ENCODE results near the gene WSB1.
"Not testable (repeated sequence)": the region's sequence is repeated elsewhere in the genome, so short reads cannot be mapped to it uniquely, and the experiment has no call there.

The WSB1 gene

GRCh38 chr17:27246537-27246936, 47.4 kb upstream of the WSB1 start:
- Histone ChIP-seq H3K9me2 (replicated peaks; ENCODE audit: insufficient read depth, low read length) (no peaks in the 10 kb centered on the region), H4K20me1 (ENCODE audit: low read depth, low read length) (no peaks in the 10 kb centered on the region), H3F3A (ENCODE audit: insufficient read depth) (no peaks in the 10 kb centered on the region), H3K4me2 (ENCODE audit: low read depth, low read length, poor library complexity, severe bottlenecking) (no peak overlapping the region), H3K36me3 (ENCODE audit: low read length) (no peaks in the 10 kb centered on the region), H3K79me2 (ENCODE audit: insufficient read depth, low read length) (no peaks in the 10 kb centered on the region), H3K9me3 (ENCODE audit: insufficient read depth, low read length) (no peaks in the 10 kb centered on the region), H3K27me3 (ENCODE audit: low read length) (no peaks in the 10 kb centered on the region), H3K4me3 (ENCODE audit: insufficient read depth, low read length, poor library complexity, severe bottlenecking) (no peak overlapping the region), H3K9ac (ENCODE audit: low read length) (no peak overlapping the region), H3K27ac (ENCODE audit: low read depth, low read length) (no peak overlapping the region), H2AFZ (ENCODE audit: low read depth, low read length, severe bottlenecking) (no peak overlapping the region)
- TF ChIP-seq, protein P1, sequence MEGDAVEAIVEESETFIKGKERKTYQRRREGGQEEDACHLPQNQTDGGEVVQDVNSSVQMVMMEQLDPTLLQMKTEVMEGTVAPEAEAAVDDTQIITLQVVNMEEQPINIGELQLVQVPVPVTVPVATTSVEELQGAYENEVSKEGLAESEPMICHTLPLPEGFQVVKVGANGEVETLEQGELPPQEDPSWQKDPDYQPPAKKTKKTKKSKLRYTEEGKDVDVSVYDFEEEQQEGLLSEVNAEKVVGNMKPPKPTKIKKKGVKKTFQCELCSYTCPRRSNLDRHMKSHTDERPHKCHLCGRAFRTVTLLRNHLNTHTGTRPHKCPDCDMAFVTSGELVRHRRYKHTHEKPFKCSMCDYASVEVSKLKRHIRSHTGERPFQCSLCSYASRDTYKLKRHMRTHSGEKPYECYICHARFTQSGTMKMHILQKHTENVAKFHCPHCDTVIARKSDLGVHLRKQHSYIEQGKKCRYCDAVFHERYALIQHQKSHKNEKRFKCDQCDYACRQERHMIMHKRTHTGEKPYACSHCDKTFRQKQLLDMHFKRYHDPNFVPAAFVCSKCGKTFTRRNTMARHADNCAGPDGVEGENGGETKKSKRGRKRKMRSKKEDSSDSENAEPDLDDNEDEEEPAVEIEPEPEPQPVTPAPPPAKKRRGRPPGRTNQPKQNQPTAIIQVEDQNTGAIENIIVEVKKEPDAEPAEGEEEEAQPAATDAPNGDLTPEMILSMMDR (IDR thresholded peaks at IDR 0.05; ENCODE audit: insufficient read depth, low read length, poor library complexity, severe bottlenecking): no peak
- no peak for TF ChIP-seq EZH2phosphoT487 (conservative IDR thresholded peaks at IDR 0.05; ENCODE audit: low read length)

- H3K9ac ChIP-seq (ENCODE audit: low read length): no peak overlapping the region
- H4K20me1 ChIP-seq (ENCODE audit: low read depth, low read length): no peaks in the 10 kb centered on the region
- H3K9me3 ChIP-seq (ENCODE audit: insufficient read depth, low read length): no peaks in the 10 kb centered on the region
- no peak overlapping the region for H3K4me2 ChIP-seq (ENCODE audit: low read depth, low read length, poor library complexity, severe bottlenecking)
- H3K36me3 ChIP-seq (ENCODE audit: low read length): no peaks in the 10 kb centered on the region
- no peaks in the 10 kb centered on the region for H3K79me2 ChIP-seq (ENCODE audit: insufficient read depth, low read length)
- H3K27ac ChIP-seq (ENCODE audit: low read depth, low read length): no peak overlapping the region
- no peak overlapping the region for H3K4me3 ChIP-seq (ENCODE audit: insufficient read depth, low read length, poor library complexity, severe bottlenecking)
- H3K9me2 ChIP-seq (replicated peaks; ENCODE audit: insufficient read depth, low read length): no peaks in the 10 kb centered on the region
- H2AFZ ChIP-seq (ENCODE audit: low read depth, low read length, severe bottlenecking): no peak overlapping the region
- H3K27me3 ChIP-seq (ENCODE audit: low read length): no peaks in the 10 kb centered on the region
- no peaks in the 10 kb centered on the region for H3F3A ChIP-seq (ENCODE audit: insufficient read depth)
- no peak for TF ChIP-seq EZH2phosphoT487 (conservative IDR thresholded peaks at IDR 0.05; ENCODE audit: low read length)
- TF ChIP-seq, protein P1 (IDR thresholded peaks at IDR 0.05; ENCODE audit: insufficient read depth, low read length, poor library complexity, severe bottlenecking): no peak
Observed at GRCh38 chr17:27247071-27247957, 46.6 kb upstream of the WSB1 start.

DNA sequence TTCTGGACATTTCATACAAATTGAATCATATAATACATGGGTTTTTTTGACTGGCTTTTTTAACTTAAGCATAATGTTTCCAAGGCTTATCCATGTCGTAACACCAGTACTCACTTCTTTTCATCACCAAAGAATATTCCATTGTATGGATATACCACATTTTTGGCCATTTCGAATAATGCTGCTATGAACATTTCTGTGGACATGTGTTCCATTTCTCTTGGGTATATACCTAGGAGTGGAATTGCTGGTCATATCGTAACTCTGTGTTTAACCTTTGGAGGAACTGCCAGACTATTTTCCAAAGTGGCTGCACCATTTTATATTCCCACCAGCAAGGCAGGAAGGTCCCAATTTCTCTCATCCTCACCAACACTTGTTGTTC, 46.0 kb upstream of the WSB1 start:
- H4K20me1 ChIP-seq (ENCODE audit: low read depth, low read length): no peaks in the 10 kb centered on the region
- no peaks in the 10 kb centered on the region for H3F3A ChIP-seq (ENCODE audit: insufficient read depth)
- H3K9me2 ChIP-seq (replicated peaks; ENCODE audit: insufficient read depth, low read length): no peaks in the 10 kb centered on the region
- no peaks in the 10 kb centered on the region for H3K9me3 ChIP-seq (ENCODE audit: insufficient read depth, low read length)
- H3K27me3 ChIP-seq (ENCODE audit: low read length): no peaks in the 10 kb centered on the region
- no peak overlapping the region for H3K27ac ChIP-seq (ENCODE audit: low read depth, low read length)
- no peaks in the 10 kb centered on the region for H3K79me2 ChIP-seq (ENCODE audit: insufficient read depth, low read length)
- no peak overlapping the region for H2AFZ ChIP-seq (ENCODE audit: low read depth, low read length, severe bottlenecking)
- no peak overlapping the region for H3K4me2 ChIP-seq (ENCODE audit: low read depth, low read length, poor library complexity, severe bottlenecking)
- TF ChIP-seq, protein P1 (IDR thresholded peaks at IDR 0.05; ENCODE audit: insufficient read depth, low read length, poor library complexity, severe bottlenecking): no peak
- TF ChIP-seq EZH2phosphoT487 (conservative IDR thresholded peaks at IDR 0.05; ENCODE audit: low read length): no peak
- H3K9ac ChIP-seq (ENCODE audit: low read length): no peak overlapping the region
- H3K4me3 ChIP-seq (ENCODE audit: insufficient read depth, low read length, poor library complexity, severe bottlenecking): no peak overlapping the region
- H3K36me3 ChIP-seq (ENCODE audit: low read length): no peaks in the 10 kb centered on the region

- not testable (repeated sequence) for H3K27ac ChIP-seq (ENCODE audit: low read depth, low read length); H3K79me2 ChIP-seq (ENCODE audit: insufficient read depth, low read length); H3K9me3 ChIP-seq (ENCODE audit: insufficient read depth, low read length); H3K9ac ChIP-seq (ENCODE audit: low read length); H3F3A ChIP-seq (ENCODE audit: insufficient read depth); H3K36me3 ChIP-seq (ENCODE audit: low read length); H3K4me3 ChIP-seq (ENCODE audit: insufficient read depth, low read length, poor library complexity, severe bottlenecking); H3K4me2 ChIP-seq (ENCODE audit: low read depth, low read length, poor library complexity, severe bottlenecking); H3K27me3 ChIP-seq (ENCODE audit: low read length); H2AFZ ChIP-seq (ENCODE audit: low read depth, low read length, severe bottlenecking); H3K9me2 ChIP-seq (replicated peaks; ENCODE audit: insufficient read depth, low read length); H4K20me1 ChIP-seq (ENCODE audit: low read depth, low read length)
Observed at GRCh38 chr17:27250791-27251190, 43.1 kb upstream of the WSB1 start.

DNA sequence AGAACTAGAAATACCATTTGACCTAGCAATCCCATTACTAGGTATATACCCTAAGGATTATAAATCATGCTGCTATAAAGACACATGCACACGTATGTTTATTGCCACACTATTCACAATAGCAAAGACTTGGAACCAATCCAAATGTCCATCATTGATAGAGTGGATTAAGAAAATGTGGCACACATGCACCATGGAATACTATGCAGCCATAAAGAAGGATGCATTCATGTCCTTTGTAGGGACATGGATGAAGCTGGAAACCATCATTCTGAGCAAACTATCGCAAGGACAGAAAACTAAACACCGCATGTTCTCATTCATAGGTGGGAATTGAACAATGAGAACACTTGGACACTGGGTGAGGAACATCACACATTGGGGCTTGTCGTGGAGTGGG, 39.1 kb upstream of the WSB1 start:
- not testable (repeated sequence) for H3F3A ChIP-seq (ENCODE audit: insufficient read depth); H3K36me3 ChIP-seq (ENCODE audit: low read length); H3K27me3 ChIP-seq (ENCODE audit: low read length); H3K79me2 ChIP-seq (ENCODE audit: insufficient read depth, low read length); H2AFZ ChIP-seq (ENCODE audit: low read depth, low read length, severe bottlenecking); H3K4me3 ChIP-seq (ENCODE audit: insufficient read depth, low read length, poor library complexity, severe bottlenecking); H3K9me2 ChIP-seq (replicated peaks; ENCODE audit: insufficient read depth, low read length); H3K9ac ChIP-seq (ENCODE audit: low read length); H4K20me1 ChIP-seq (ENCODE audit: low read depth, low read length); H3K4me2 ChIP-seq (ENCODE audit: low read depth, low read length, poor library complexity, severe bottlenecking); H3K27ac ChIP-seq (ENCODE audit: low read depth, low read length); H3K9me3 ChIP-seq (ENCODE audit: insufficient read depth, low read length)
